Activated T-helper 1 cell treated with anti-CD3 and anti-CD28 coated beads, Interleukin-12 subunit alpha, Interleukin-12 subunit beta, Interleukin-2, Interleukin-4 antibody, amounts not matched to agents 30 ng/mL and 10 ng/mL and 1 ng/mL, durations not matched to agents 14 hours and 24 hours and 36 hours (primary cell): ENCODE data around the gene VPS33B. TPM values are rescaled to one million over a fixed set of nuclear protein-coding genes. Genes with fewer than 3 reads are reported as not detected.
"Not testable (repeated sequence)": the region's sequence is repeated elsewhere in the genome, so short reads cannot be mapped to it uniquely, and the experiment has no call there.

ENCODE experiments used
- DNase-seq: peaks from one replicate; pipeline ENCODE4 v3.0.0; 2021; ENCODE audit warnings: low spot score
- H3K27ac Mint-ChIP-seq: one replicate; pipeline ENCODE4 v1.8.0; 2021; ENCODE audit warnings: mild to moderate bottlenecking, mixed read lengths
- H3K27me3 Mint-ChIP-seq: one replicate; pipeline ENCODE4 v1.8.0; 2022; ENCODE audit warnings: mild to moderate bottlenecking, moderate library complexity, mixed read lengths; ENCODE audit not compliant: insufficient read depth
- H3K36me3 Mint-ChIP-seq: one replicate; pipeline ENCODE4 v1.8.0; 2021; ENCODE audit warnings: low read depth, mixed read lengths
- H3K4me1 Mint-ChIP-seq: one replicate; pipeline ENCODE4 v1.8.0; 2021; ENCODE audit warnings: low read depth, mixed read lengths
- H3K4me3 Mint-ChIP-seq: one replicate; pipeline ENCODE4 v1.8.0; 2021; ENCODE audit warnings: mild to moderate bottlenecking, moderate library complexity, mixed read lengths
- H3K9me3 Mint-ChIP-seq: one replicate; pipeline ENCODE4 v1.8.0; 2021; ENCODE audit warnings: mixed read lengths
- intact Hi-C: fragments of 100-400 bp; cut with micrococcal nuclease; formaldehyde crosslinking; loops from one replicate; pipeline ENCODE4 v1.15.1; 2024
- total RNA-seq: library from RNA; stranded (reverse); gene quantifications from 2 replicates; pipeline ENCODE4 v1.2.3, GENCODE V29; 2022

Gene VPS33B
- total RNA-seq, 1 donor from 2014 or later: 20.8 TPM

GRCh38 chr15:91049378-91050127, 27.2 kb upstream of the VPS33B start:
- intact Hi-C loops: loop anchor here (1.0 to 2.0 kb wide), 2 partner anchors 55 to 93 kb away; partner anchors contain the start of gene PRC1
- no peak overlapping the region for H3K27ac Mint-ChIP-seq

DNA sequence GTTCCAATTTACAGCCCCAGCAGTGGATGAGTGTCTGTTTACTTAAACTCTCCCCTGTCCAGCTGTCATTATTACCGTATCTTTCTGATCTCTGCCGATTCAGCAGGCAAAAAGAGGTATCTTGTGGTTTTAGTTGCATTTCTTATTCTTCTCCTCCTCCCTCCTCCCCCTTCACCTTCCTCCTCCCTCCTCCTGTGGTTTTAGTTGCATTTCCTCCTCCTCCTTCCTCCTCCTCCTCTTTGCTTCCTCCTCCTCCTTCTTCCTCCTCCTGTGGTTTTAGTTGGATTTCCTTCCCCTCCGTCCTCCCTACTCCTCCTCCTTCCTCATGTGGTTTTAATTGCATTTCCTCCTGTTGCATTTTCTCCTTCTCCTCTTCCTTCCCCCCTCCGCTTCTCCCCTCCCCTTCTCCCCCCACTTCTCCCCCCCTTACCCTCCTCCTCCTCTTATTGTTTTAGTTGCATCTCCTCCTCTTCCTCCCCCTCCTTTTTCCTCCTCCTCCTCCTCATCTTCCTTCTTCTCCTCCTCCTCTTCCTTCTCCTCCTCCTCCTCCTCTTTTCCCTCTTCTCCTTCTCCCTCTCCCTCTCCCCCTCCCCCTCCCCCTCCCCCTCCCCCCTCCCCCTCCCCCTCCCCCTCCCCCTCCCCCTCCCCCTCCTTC, 25.3 kb upstream of the VPS33B start:
- peaks cover 30% of the 10 kb centered on the region for H3K27me3 Mint-ChIP-seq
- H3K27ac Mint-ChIP-seq: no peak overlapping the region
- H3K4me3 Mint-ChIP-seq: no peak overlapping the region
- peaks cover 20% of the 10 kb centered on the region for H3K4me1 Mint-ChIP-seq
- H3K9me3 Mint-ChIP-seq: no peaks in the 10 kb centered on the region
- DNase-seq: no peak
- intact Hi-C loops: no loop called here
- no peaks in the 10 kb centered on the region for H3K36me3 Mint-ChIP-seq

More at GRCh38 chr15:91049378-91050127, 27.2 kb upstream of the VPS33B start:
- peaks cover 20% of the 10 kb centered on the region for H3K4me1 Mint-ChIP-seq
- H3K9me3 Mint-ChIP-seq: no peaks in the 10 kb centered on the region
- H3K36me3 Mint-ChIP-seq: no peaks in the 10 kb centered on the region
- peaks cover 41% of the 10 kb centered on the region for H3K27me3 Mint-ChIP-seq
- no peak overlapping the region for H3K4me3 Mint-ChIP-seq
- peak; percentile 51 for DNase-seq

- peaks cover 20% of the 10 kb centered on the region for H3K4me1 Mint-ChIP-seq
- H3K36me3 Mint-ChIP-seq, H3K9me3 Mint-ChIP-seq, DNase-seq, intact Hi-C loops, H3K27ac Mint-ChIP-seq, H3K4me3 Mint-ChIP-seq: not testable (repeated sequence)
- peaks cover 21% of the 10 kb centered on the region for H3K27me3 Mint-ChIP-seq
Observed at GRCh38 chr15:91046056-91046455, 23.7 kb upstream of the VPS33B start.

DNA sequence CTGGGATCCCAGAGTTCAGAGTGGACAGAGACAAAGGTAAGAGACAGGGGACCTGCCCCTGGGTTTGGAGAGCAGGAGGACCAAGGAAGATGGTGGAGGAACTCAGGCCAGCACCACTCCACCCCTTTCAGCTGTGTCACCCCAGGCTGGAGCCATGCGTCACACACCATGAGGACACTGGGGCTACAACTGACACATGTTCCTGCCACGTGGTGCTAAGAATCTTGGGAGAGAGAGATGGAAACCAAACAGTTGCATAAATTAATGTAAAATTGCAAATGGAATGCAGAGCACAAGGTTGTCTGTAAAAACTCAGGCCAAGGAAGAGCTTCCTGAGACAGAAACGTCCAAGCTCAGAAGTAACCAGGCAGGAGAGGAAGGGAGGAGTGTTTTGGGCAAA, 22.7 kb upstream of the VPS33B start:
- no peak for DNase-seq
- Mint-ChIP-seq H3K4me1 (peaks cover 20% of the 10 kb centered on the region), H3K4me3 (no peak overlapping the region), H3K27me3 (peaks cover 18% of the 10 kb centered on the region), H3K27ac (no peak overlapping the region), H3K9me3 (no peaks in the 10 kb centered on the region), H3K36me3 (no peaks in the 10 kb centered on the region)
- intact Hi-C loops: no loop called here

DNA sequence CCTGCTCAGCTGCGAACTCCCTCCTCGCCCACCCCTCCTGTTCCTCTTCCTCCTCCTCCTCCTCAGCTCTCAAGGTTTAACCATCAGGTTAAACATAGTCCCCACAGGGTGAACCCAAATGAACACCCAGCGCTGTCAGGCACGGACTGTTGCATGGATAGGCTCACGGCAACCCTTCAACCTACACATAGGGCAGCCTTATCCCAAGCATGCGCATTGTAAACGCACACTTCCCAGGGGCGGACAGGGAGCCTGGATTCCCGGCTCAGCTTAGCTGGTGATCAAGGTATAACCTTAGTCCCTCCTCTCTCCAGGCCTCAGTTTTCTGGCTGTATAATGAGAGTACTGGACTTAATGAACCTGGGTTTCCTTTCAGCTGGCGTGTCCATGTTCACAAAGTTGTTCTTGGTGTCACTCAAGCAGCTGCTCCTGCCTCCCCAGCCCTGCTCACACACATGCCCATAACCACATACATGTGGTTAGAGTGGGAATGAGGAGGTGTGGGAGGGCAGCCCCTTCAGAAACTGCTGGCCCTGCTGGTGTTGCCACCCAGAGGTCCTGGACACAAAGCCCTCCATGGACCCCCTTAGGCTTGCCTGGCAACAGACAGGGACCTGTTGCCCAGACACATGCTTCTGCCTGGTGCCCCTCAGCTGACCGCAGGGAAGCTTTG, 20.9 kb upstream of the VPS33B start:
- Mint-ChIP-seq H3K9me3 (no peaks in the 10 kb centered on the region), H3K36me3 (no peaks in the 10 kb centered on the region), H3K4me3 (no peak overlapping the region), H3K4me1 (peaks cover 9% of the 10 kb centered on the region), H3K27ac (no peak overlapping the region), H3K27me3 (peaks cover 10% of the 10 kb centered on the region)
- intact Hi-C loops: no loop called here
- DNase-seq: no peak

DNA sequence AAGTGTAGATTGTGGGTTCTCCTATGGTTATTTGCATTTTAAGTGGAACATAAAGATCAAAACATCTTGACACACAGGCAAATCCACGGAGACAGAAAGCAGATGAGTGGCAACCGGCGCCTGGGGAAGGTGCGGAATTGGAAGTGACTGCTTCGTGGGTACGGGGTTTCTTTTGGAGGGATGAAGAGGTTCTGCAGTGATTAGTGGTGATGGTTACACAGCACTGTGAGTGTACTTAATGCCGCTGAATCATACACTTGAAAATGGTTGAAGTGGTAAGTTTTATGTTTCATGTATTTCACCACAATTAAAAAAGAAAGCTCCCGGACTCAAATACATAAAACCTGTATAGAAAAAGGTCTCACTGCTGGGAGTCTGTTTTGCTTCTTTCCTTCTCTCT, 18.5 kb upstream of the VPS33B start:
- DNase-seq: no peak

DNA sequence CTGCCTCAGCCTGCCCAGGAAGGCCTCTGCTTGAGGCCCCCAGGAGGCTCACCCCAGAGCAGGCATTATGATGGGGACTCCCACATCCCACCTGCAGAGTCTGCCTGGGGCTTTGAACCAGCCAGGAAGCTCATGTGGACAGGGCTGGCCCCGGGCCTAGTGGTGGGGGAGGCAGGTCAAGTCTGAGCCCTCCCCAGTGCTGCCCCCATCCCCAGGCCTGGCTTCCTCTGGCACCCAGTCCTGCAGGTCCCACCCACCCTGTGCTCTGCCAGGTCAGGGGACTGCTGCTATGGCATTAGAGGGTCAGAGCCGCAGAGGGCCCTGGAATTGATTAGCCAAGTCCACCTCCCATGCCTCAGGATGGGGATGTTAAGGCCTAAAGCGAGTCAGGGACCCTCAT, 17.6 kb upstream of the VPS33B start:
- Mint-ChIP-seq H3K27me3 (peaks cover 10% of the 10 kb centered on the region), H3K9me3 (no peaks in the 10 kb centered on the region), H3K36me3 (no peaks in the 10 kb centered on the region), H3K27ac (no peak overlapping the region), H3K4me3 (no peak overlapping the region), H3K4me1 (no peaks in the 10 kb centered on the region)
- no peak for DNase-seq
- intact Hi-C loops: loop anchor here (5.0 kb wide), 1 partner anchor 1517 kb away; no protein-coding TSS in a partner anchor

More for the DNA sequence above, 18.5 kb upstream of the VPS33B start:
- H3K27me3 Mint-ChIP-seq: peaks cover 8% of the 10 kb centered on the region
- H3K36me3 Mint-ChIP-seq: no peaks in the 10 kb centered on the region
- H3K9me3 Mint-ChIP-seq: no peaks in the 10 kb centered on the region
- H3K27ac Mint-ChIP-seq: no peak overlapping the region
- H3K4me3 Mint-ChIP-seq: no peak overlapping the region
- intact Hi-C loops: no loop called here
- H3K4me1 Mint-ChIP-seq: no peaks in the 10 kb centered on the region

DNA sequence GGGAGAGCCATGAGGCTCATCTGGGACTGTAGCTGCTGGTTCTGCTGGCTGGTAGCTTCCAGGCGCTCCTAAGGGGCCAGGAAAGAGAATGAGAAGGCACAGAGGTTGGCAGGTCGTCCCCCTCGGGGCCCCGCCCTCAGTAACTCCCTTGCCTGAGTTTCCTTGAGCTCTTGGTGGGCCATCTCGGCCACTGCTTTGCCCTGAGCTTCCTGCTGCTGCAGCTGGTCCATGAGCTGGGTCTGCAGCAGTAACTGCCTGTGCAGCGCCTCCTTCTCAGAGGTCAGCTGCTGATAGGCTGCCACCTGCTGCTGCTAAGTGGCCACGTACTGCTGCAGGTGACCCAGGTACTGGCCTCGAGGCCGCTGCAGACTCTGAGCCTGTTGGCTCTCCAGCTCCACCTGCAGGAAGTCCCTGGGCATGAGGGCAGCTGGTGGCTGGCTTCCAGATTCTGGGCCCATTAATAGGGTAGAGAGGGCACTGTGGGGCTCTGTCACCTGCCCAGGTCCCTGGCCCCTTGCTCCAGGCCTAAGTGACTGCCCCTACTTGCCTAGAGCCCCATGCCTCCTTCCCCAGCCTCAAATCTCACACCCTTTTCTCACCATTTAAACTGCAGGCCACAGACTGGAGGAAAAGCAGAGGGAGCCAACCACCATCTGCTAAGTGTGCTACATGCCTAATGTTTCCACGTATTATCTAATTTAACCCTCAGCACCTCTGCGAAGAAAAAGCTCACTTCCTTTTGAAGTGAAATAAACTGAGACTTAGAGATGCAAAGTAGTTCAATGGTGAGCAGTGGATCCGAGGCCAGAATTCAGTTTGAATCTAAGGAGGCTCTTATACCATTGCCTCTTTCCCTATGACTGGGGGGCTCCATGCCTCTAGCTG, 10.8 kb upstream of the VPS33B start:
- Mint-ChIP-seq H3K27ac (no peak overlapping the region), H3K4me1 (peaks cover 5% of the 10 kb centered on the region), H3K27me3 (peaks cover 4% of the 10 kb centered on the region), H3K36me3 (no peaks in the 10 kb centered on the region), H3K4me3 (no peak overlapping the region), H3K9me3 (no peaks in the 10 kb centered on the region)
- intact Hi-C loops: loop anchor here (1.0 kb wide), 1 partner anchor 77 kb away; no protein-coding TSS in a partner anchor
- DNase-seq: peak; percentile 41

DNA sequence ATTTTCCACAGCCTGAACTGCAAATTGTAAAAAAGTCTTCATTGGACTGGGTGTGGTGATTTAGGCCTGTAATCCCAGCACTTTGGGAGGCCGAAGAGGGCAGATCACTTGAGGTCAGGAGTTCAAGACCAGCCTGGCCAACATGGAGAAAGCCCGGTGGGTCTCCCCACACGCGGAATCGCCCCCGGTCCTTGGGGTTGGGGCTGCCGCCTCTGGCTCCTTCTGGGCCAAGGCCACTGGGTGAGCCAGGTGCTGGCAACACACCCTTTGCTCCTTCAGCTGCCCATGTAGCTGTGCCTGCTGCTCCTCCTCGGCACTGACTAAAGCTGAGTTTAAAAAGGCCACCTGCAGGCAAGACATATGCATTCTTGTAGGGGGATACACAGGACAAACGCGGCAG, 9.4 kb upstream of the VPS33B start:
- intact Hi-C loops: no loop called here
- H3K4me1 Mint-ChIP-seq: peaks cover 5% of the 10 kb centered on the region
- H3K27ac Mint-ChIP-seq: no peak overlapping the region
- H3K9me3 Mint-ChIP-seq: no peaks in the 10 kb centered on the region
- H3K27me3 Mint-ChIP-seq: peaks cover 4% of the 10 kb centered on the region
- no peak overlapping the region for H3K4me3 Mint-ChIP-seq
- DNase-seq: no peak
- no peaks in the 10 kb centered on the region for H3K36me3 Mint-ChIP-seq

- Mint-ChIP-seq H3K4me1 (peaks cover 11% of the 10 kb centered on the region), H3K4me3 (no peak overlapping the region), H3K9me3 (no peaks in the 10 kb centered on the region), H3K36me3 (no peaks in the 10 kb centered on the region), H3K27me3 (no peaks in the 10 kb centered on the region), H3K27ac (no peak overlapping the region)
- no peak for DNase-seq
- intact Hi-C loops: no loop called here
Observed at GRCh38 chr15:91027677-91028076, 5.3 kb upstream of the VPS33B start.

DNA sequence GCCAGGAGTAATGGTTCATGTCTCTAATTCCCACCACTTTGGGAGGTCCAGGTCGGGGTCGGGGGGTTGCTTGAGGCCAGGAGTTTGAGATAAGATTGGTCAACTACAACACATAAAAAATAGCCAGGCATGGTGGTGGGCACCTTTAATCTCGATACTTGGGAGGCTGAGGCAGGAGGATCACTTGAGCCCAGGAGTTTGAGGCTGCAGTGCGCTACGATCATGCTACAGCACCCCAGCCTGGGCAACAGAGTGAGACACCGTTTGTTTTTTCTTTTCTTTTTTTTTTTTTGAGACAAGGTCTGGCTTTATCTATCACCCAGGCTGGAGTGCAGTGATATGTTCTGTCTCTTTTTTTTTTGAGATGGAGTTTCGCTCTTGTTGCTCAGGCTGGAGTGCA, 1.3 kb upstream of the VPS33B start:
- Mint-ChIP-seq H3K27me3 (no peaks in the 10 kb centered on the region), H3K4me3 (no peak overlapping the region), H3K4me1 (peaks cover 29% of the 10 kb centered on the region), H3K36me3 (peaks cover 4% of the 10 kb centered on the region), H3K9me3 (no peaks in the 10 kb centered on the region), H3K27ac (no peak overlapping the region)
- no peak for DNase-seq
- intact Hi-C loops: no loop called here

- Mint-ChIP-seq H3K27ac (peak overlapping the region; percentile 94), H3K9me3 (no peaks in the 10 kb centered on the region), H3K27me3 (no peaks in the 10 kb centered on the region), H3K36me3 (peaks cover 12% of the 10 kb centered on the region), H3K4me3 (peak overlapping the region; percentile 93), H3K4me1 (peaks cover 36% of the 10 kb centered on the region)
- intact Hi-C loops: loop anchor here (1.0 kb wide), 3 partner anchors 27 to 88 kb away; no protein-coding TSS in a partner anchor
- DNase-seq: no peak
Observed at GRCh38 chr15:91022832-91023129, 387 bp upstream of the VPS33B start.
